ENCODE data around the gene PTPRM.
"Not testable (repeated sequence)": the region's sequence is repeated elsewhere in the genome, so short reads cannot be mapped to it uniquely, and the experiment has no call there.

Gene PTPRM

DNA sequence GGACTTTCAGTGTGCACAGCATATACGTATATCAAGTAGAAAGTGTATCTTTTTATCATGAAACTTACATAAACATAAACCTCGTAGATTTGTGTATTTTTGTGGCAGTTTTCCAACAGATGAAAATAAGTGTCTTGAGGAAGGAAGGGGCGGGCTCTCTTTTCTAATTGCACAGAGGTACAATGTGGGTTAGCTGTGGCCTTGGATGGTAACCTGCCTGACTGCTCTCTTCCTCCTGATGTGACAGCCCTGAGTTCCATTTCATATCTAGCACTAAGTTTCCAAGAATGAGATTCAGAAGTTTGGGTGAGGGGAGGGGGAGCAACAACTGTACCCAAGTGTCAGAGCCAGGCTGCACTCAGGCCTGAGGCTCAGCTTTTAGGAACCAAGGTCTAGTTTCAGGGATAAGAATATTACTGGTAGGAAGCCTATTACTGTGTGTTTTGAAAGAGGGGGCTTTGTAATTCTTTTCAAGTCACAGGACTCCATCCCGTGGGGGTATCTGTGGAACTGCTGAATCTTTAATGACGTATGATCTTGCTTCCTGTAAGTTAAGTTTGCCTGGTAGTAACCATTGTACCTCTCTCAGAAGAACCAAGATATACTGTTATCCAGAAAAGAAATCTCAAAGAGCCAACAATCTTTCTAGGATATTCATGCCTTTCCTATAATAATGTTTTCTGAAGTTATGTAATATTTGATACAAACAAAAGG is 483.7 kb downstream of the PTPRM start:
- DNase-seq (ENCODE audit: low read depth), result no peak

DNA sequence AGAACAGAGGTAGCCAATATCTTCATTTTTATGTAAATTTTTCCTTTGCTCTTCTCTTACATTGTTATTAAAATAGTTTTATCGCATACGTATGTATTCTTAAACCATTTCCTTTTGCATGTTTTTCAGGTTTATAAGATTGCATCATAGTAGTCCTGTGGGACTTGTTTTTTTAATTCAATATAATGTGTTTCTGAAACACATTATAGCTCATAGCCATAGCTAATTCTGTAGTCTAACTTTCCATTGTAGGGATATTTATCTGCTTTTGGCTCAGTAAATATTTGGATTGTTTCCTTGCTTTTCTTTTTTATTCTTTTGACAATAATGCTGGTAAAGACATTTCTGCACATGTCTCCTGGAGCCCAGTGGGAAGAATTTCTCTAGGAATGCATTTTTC is 484.3 kb downstream of the PTPRM start:
- no peak for DNase-seq (ENCODE audit: low read depth)

DNA sequence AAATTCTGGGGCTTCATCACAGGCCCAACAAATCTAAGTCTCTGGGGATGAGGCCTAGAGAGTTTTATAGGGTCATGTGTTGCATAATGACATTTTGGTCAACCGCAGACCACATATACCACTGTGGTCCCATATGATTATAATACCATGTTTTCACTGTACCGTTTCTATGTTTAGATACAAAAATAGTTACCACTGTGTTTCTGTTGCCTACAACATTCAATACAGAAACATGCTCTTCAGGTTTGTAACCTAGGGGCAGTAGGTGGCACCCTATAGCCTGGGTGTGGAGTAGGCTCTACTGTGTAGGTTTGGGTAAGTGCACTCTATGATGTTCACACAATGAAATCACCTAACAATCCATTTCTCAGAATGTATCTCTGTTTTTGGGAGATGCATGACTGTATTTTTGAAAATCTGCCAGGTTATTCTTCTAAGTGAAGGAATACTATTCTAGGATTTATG is 485.2 kb downstream of the PTPRM start:
- no peak for DNase-seq (ENCODE audit: low read depth)

DNA sequence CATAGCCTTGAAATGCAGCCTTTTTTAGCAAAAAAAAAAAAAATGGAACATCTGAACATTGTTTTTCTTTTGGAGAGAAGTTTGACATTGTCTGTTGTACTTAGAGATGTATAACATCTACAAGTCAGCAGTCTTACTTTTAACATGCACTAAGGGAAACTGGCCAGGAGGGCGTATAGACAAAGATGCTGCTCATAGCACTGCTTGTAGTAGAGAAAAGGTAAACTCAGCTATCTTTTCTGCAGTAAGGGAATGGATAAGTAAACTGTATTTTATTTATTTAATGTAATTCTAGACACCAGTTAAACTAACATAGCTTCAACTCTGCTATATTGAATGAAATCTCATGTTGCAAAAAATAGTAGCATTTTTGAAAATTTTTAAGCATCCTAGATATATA is 489.6 kb downstream of the PTPRM start:
- DNase-seq (ENCODE audit: low read depth), result no peak

DNA sequence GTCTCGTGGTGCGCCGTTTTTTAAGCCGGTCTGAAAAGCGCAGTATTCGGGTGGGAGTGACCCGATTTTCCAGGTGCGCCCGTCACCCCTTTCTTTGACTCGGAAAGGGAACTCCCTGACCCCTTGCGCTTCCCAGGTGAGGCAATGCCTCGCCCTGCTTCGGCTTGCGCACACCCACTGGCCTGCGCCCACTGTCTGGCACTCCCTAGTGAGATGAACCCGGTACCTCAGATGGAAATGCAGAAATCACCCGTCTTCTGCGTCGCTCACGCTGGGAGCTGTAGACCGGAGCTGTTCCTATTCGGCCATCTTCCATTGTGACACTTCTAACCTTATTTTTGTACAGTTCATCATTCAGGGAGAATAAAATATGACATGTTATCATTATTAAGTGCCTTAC is 496.0 kb downstream of the PTPRM start:
- DNase-seq (ENCODE audit: low read depth), result not testable (repeated sequence)

DNA sequence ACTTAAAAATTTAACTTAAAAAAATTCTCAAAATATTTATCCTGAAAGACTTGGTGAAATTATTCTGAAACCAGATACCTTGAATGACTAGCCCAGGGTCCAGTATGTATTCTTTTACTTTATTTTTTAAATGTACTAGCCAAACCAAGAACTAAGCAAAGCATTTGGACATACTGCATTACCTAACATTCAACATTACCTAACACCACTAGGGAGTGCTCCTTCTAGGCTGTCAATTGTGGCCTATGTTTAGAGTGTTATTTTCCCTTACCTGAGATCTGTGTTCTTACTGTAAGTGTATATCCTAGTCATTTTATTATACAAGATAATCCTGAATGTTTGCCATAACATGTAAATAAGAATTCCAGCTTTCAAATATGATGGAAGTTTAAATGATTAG is 496.6 kb downstream of the PTPRM start:
- no peak for DNase-seq (ENCODE audit: low read depth)

DNA sequence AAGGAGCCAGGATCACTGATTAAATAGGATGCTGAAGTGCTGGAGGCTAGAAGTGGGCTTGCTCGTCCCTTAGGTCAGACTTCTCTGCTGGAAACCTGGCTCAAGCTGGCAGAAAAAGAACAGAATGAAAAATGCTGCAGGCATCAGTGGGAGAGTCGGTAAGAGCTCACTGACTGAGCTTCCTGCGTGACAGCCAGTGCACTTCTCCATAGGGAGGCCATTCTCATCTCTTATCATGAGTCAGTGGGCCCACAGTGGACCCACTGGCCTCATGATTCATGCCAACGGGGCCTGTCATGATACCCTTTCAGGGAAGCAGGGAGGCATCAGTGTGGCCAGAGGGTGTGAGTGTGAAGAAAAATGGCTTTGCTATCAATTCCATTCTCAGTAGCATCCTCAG is 498.2 kb downstream of the PTPRM start:
- no peak for DNase-seq (ENCODE audit: low read depth)

DNA sequence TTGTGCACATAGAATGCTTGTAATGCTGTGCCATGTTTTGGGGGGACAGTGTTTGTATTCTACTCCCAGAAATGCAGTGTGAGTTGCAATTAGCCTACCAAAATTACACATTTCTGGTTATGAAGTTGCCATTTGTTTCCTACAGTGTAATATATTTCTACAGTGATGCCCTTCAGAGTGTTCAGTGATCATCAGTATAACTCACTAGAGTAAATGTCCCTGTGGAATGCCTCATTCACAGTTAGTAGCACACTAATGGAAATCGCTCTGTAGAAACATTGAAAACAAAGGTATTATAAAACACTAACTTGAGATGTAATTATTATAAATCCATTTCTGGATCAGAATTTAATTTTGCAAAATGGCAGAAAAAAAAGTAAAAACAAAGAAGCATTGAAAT is 498.7 kb downstream of the PTPRM start:
- DNase-seq (ENCODE audit: low read depth), result no peak

DNA sequence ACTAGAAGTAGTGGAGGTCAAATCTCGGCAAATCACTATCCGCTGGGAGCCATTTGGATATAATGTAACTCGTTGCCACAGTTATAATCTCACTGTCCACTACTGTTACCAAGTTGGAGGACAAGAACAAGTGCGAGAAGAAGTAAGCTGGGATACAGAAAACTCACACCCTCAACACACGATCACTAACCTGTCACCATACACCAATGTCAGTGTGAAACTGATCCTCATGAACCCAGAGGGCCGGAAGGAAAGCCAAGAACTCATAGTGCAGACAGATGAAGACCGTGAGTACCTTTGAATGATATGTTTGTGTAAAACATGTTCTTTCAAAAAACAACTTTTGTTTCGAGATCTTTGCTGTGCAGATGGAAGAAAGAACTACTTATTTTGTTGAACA is 502.6 kb downstream of the PTPRM start:
- DNase-seq (ENCODE audit: low read depth), result no peak

DNA sequence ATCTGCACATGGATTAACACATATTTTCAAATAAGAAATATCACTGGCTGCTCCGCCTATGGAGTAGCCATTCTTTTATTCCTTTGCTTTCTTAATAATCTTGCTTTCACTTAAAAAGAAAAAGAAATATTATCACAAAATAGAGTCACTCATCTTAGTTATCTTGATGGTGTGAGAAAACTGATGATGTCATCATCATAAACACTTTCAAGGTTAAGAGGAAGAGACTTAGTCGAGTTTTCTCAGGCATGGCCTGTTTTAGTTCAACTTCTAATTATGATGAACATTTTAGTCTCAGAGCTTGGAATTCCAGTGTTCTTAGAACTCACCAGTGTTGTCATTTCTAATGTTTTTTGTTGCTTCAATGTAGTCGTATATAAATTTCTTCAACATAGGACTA is 506.1 kb downstream of the PTPRM start:
- DNase-seq (ENCODE audit: low read depth), result no peak

DNA sequence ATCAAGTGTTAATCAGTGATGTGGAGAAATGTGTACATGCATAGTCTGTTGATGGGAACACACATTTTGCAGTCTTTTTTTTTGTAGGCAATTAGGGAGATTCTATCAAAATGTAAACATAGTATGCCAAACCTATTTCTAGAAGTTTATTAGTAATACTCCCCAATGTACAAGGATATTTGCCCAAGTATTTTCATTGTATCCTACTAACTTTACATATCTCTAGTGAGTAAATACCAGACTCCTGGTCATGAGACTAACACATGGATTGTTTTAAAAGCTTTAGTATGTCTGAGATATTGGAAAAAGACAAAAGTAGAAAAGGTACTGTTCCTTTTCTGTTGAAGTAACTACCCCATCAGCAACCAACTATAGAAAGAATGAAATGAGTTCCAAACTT is 513.0 kb downstream of the PTPRM start:
- no peak for DNase-seq (ENCODE audit: low read depth)

DNA sequence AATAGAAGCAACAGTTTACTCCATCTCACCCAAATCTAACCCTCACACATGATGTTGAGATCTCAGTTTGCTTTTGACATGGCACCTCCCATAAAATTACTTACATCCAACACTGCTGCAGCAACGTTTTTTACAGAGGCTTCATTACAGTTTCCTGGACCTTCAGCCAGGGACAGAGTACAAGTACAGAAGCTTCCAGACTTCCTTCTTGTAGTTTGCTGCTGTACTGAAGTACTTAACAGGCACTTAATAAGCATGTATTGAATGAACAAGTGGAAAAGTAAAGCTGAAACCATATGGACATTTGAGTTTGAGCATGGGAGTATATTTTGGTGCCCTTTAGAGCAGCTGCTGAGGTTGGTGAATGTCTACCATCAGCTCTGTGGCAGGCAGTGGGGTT is 514.2 kb downstream of the PTPRM start:
- no peak for DNase-seq (ENCODE audit: low read depth)

DNA sequence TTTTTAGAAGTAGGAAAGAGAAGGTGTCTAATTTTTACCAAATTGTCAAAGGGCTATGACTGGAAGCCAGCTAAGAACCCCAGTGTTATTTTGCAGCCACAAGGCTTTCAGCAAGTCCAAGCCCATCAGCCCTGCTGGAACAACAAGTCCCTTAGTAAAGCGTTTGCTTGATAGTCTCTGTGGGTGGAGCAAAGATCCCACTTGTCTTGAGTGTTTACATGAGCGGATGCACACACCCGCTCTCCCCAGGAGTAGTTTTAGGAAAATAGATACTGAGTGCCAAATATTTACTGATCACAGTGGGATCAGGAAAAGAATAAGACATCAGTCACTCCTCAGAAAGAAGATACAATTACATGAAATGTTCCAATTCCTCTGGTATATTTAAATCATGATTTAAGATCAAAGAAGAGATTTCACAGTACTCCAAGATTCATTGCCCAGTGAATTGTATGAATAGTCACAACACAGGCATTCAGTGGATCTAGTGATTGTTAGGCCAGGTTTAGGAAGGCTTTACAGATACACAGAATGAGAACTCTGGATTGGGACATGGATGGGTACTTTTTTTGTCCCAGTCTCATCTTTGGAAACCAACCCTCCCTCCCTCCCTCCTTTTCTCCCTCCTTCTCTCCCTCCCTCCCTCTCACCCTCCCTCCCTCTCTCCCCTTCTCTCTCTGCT is 514.9 kb downstream of the PTPRM start:
- no peak for DNase-seq (ENCODE audit: low read depth)

DNA sequence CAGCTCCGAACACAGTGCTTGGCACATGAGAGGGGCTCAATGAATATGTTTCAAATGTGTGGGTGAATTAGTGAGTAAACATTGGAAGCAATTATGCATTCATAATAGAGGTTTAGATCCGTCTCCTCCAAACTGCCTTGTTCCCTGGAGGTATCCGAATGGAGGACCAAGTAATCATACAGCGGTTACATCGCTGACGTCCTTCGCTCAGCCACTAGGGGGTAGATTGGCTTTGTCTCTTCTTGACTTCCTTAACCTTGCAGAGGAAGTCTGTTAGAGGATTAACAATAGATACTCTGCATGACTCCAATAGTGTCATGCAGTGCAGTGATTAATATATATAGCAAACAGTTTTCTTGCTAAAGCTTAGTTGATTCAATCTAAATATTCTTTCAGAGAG is 517.0 kb downstream of the PTPRM start:
- no peak for DNase-seq (ENCODE audit: low read depth)

DNA sequence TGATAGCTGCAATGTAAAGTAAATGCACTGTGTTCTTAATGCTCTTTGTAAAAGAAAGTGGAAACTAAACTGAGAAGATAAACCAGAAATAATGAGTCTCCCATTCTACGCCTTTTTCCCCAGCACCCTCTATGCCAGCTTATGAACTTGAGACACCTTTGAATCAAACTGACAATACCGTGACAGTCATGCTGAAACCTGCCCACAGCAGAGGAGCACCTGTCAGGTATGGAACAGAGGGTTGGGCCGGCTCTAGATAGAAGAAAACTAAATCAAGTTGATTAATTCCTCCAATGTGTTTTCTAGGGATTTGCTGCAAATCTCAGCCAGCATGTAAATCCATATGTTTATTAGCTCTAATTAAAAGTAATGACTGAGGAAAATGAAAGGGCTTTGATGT is 521.5 kb downstream of the PTPRM start:
- no peak for DNase-seq (ENCODE audit: low read depth)

DNA sequence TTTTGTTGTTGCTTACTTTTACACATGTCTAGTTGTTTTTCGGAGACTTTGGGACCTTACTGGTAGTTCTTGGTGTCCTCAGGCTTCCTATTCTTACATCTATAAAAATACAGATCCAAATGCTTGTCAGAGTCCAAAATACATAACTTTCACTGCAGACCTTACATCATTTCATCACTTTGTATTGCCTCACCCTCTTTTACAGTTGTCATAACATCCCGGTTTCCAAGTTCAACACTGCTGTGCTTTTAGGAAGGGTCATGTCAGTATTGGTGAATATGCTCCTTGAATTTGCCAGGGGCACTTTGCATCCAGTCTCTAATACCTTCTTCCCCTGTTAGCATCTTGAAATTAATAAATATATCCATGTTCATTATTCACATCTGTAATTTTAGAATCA is 523.9 kb downstream of the PTPRM start:
- DNase-seq (ENCODE audit: low read depth), result no peak

DNA sequence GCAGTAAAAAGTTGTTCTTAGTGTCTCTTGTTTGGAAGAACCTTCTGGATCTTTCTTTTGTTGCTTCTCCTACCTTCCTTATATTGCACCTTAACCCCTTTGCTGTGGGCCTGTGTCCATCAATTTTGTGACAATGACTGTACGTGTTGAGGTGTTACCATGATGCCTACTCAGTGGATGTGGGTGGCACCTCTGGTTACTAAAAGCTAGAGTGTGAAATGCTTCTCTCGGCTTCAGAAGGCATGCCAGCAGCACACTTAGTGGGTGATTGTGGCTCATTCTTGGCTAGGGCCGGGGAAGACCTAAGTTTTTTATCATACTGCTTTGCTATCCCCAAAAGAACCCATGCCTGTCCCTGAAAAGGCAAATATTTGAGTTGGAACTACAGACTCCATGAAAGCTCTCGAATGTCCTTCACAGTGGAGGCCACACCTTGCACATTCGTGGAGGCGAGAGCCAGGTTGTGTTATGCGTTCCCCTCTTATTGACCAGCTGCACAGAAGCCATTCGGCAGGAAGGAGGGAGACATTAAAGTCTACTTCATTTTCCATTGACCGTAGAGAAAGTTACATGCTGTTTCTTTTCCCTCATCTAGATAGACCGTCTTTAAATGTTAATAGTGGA is 528.9 kb downstream of the PTPRM start:
- DNase-seq (ENCODE audit: low read depth), result no peak

DNA sequence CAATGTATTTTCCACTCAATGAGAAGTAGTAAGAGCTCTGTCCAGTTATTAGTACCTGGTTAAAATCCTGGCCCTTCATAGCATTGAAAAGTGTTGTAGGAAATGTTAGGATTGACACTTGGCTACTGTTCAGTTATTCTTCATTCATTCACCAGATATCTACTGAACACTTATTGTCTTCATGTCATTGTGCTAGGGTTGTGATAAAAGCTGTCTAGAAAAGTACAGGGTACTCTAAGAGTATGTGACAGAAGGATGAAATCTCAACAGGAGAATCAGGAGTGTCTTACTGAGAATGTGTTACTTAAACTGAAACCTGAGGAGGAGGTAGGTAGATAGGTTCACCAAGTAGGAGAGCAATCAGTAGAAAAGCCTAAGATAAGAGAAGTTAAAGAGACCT is 530.3 kb downstream of the PTPRM start:
- DNase-seq (ENCODE audit: low read depth), result no peak

DNA sequence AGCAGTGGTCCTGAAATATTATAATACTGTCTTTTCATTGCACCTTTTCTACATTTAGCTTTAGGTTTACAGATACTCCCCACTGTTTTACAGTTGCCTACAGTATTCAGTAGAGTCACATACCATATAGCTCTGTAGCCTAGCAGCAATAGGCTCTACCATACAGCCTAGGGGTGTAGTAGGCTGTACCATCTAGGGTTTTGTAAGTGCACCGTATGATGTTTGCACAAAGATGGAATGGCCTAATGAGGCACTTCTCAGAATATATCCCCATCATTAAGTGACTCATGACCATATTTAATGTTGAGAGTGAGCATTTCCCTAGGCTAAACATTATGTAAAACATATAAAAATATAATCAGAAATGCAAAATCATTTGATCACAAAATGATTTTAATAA is 530.8 kb downstream of the PTPRM start:
- no peak for DNase-seq (ENCODE audit: low read depth)

DNA sequence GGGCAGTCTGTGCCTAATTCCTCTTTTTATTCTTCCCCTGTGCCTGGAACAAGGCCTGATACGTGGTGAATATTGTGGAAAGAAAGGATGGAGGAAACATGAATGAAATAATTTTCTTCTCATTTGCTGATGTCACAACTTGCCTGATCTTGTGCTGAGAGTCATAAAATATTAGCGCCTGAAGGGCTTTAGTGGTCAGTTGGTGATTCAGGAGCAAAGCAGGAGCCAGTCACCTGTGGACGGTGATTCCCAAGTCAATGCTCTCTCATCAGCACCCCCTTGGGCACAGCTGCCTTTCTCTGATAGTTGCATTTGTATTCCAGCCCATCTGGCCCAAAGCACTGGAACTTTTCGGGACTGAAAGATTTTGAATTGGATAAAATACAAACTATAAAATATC is 539.5 kb downstream of the PTPRM start:
- no peak for DNase-seq (ENCODE audit: low read depth)

DNA sequence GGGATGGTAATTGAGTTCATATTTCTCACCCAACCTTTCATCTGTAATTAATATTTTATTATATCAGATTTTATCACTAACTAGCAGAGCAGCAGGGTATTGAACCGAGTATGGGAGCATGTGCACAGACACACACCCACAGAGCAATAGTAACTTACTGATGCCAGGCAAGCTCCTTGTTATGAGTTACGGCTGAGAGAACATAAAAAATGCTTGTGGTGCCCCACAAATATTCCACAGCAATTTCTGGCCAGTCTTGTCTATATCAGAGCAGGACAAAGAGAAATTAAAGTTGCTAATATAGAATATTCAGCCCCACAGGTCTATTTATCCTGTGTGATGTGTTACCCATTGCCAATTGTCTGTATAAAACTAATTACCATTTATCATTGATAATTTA is 540.3 kb downstream of the PTPRM start:
- no peak for DNase-seq (ENCODE audit: low read depth)

DNA sequence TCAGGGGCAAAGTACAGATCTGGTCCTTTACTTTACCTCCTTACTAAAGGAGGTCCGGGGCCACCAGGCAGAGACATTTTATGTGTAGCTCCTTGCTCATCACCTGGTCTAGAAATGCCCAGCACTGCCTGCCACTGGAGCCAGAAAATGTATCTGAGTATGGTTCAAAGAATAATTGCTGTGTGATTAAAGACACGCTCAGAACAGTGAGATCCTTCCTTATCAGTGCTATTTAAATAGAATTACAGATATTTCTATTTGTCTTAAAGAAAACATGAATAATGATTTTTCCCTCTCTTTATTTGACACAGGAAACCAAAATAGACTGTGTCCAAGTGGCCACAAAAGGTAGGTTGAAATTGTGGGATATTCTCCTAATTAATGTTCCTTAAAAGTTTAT is 547.4 kb downstream of the PTPRM start:
- DNase-seq (ENCODE audit: low read depth), result no peak

DNA sequence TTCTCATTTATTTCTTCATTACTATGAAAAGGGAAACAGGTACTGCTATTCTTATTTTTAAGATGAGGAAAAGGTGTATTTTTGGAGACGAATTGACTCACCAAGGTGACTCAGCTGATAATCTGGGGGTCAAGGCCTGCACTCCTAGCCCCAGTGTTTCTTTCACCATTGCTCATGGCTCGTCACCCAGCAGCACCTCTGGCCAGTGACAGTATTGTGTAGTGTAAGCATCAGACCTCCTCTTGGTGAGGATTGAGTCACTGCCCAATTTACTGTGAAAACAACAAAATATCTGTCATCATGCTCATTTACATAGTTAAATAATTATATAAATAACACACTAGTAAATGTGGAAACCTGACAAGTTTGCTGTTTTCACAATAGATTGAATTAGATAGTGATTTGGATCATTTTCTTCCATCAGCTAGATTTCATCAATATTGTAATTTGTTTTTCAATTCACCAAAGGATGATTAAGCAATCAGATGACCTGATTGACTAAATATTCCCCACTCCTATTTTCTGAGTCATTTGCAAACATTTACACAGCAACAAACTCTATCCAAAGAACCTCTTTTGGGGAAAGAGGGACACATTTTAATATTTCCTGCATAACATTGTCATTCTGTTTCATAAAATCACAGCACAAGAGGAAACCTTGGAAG is 549.4 kb downstream of the PTPRM start:
- no peak for DNase-seq (ENCODE audit: low read depth)

Measured in stimulated activated CD4-positive, alpha-beta T cell treated with anti-CD3 and anti-CD28 coated beads, Interleukin-2, amount 100 ng/mL, for 4 hours (primary cell).